ENCODE data around the gene MAP1S. TPM values are rescaled to one million over a fixed set of nuclear protein-coding genes. Genes with fewer than 3 reads are reported as not detected.

Gene MAP1S
- total RNA-seq, 4 donors from 2014 or later: 17.9 to 35.5 (median 27.9) TPM

DNA sequence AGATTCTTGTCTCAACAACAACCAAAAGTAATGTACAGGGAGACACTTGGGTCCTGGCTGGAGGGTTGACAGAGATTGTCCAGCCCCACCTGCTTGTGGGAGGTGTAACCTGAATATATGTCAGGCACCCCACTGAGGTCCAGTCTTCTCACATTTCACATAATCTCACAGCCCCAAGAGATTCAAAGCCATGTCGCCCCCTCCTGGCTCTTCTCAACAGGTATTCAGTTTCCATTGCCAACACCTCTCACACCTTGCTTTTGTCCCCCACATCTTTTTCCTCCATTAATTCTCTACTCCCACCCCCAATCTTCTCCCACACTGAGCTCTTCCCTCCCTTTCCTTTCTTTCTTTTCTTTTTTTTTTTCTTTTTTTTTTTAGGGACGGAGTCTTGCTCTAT is 42.3 kb upstream of the MAP1S start:
- DNase-seq: no peak
- no peaks in the 10 kb centered on the region for H3K27me3 ChIP-seq
- H3K4me3 ChIP-seq (replicated peaks in 1 of 3): no peak overlapping the region
- WGBS, 2 donors: 65 to 71% methylated on average over 2 of the region's 2 CpGs
- no peak overlapping the region for H3K27ac ChIP-seq
- intact Hi-C loops (cut with DNase I): no loop called here
- TF ChIP-seq, protein P1, sequence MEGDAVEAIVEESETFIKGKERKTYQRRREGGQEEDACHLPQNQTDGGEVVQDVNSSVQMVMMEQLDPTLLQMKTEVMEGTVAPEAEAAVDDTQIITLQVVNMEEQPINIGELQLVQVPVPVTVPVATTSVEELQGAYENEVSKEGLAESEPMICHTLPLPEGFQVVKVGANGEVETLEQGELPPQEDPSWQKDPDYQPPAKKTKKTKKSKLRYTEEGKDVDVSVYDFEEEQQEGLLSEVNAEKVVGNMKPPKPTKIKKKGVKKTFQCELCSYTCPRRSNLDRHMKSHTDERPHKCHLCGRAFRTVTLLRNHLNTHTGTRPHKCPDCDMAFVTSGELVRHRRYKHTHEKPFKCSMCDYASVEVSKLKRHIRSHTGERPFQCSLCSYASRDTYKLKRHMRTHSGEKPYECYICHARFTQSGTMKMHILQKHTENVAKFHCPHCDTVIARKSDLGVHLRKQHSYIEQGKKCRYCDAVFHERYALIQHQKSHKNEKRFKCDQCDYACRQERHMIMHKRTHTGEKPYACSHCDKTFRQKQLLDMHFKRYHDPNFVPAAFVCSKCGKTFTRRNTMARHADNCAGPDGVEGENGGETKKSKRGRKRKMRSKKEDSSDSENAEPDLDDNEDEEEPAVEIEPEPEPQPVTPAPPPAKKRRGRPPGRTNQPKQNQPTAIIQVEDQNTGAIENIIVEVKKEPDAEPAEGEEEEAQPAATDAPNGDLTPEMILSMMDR (IDR thresholded peaks at IDR 0.05): no peak
- no peak for TF ChIP-seq POLR2A (IDR thresholded peaks at IDR 0.05)
- H3K9me3 ChIP-seq: no peaks in the 10 kb centered on the region
- no peaks in the 10 kb centered on the region for H3K36me3 ChIP-seq
- peaks cover 0 to 9% of the 10 kb centered on the region in 2 donors for H3K4me1 ChIP-seq

- no peak overlapping the region for H3K27ac ChIP-seq
- no peaks in the 10 kb centered on the region for H3K27me3 ChIP-seq
- intact Hi-C loops (cut with DNase I): no loop called here
- 79 to 86% methylated on average over 4 of the region's 4 CpGs for WGBS, 2 donors
- no peak overlapping the region for H3K4me3 ChIP-seq (replicated peaks in 1 of 3)
- no peak for DNase-seq
- no peak for TF ChIP-seq POLR2A (IDR thresholded peaks at IDR 0.05)
- TF ChIP-seq, protein P1 (IDR thresholded peaks at IDR 0.05): no peak
- no peaks in the 10 kb centered on the region for H3K9me3 ChIP-seq
- H3K4me1 ChIP-seq: peaks cover 0 to 9% of the 10 kb centered on the region in 2 donors
- H3K36me3 ChIP-seq: no peaks in the 10 kb centered on the region
Observed at GRCh38 chr19:17678836-17679235, 40.4 kb upstream of the MAP1S start.

DNA sequence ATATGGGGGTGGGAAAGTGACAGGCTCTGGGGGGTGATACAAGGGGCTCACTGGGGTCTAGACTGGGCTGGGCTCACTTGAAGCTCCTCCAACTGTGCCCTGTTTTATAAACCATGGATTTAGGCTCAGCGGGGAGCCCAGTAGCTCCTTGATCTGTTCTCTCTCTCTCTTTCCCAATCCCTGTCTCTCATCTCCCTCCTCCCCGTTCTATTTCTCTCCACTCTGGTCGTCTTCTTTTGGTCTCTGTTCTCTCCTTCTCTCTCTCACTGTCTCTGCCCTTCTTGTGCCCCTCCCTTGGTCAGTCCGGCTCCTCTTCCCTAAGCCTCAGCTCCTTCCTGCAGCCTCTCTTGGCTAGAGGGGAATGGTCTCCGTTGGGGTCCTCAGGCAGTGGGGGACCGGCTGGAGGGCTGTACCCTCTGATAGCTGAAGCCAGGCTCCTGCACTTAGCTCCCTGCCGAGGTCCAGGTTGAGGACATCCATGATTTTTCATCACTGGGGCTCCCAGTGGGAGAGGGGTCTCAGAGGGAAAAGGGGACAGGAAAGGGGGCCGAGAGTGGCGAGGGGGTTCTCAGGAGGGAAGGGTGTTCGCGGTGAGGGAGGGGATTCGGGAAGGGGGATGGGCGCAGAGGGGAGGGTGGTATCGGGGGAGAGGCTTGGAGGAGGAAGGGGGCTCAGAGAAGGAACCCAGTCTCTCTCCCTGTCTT is 39.6 kb upstream of the MAP1S start:
- H3K4me3 ChIP-seq (replicated peaks in 1 of 3): no peak overlapping the region
- peaks cover 0 to 9% of the 10 kb centered on the region in 2 donors for H3K4me1 ChIP-seq
- intact Hi-C loops (cut with DNase I): no loop called here
- TF ChIP-seq, protein P1 (IDR thresholded peaks at IDR 0.05): no peak
- no peak for TF ChIP-seq POLR2A (IDR thresholded peaks at IDR 0.05)
- no peak for DNase-seq
- no peaks in the 10 kb centered on the region for H3K36me3 ChIP-seq
- H3K27ac ChIP-seq: no peak overlapping the region
- H3K27me3 ChIP-seq: no peaks in the 10 kb centered on the region
- WGBS, 2 donors: 7% methylated on average over 14 of the region's 14 CpGs
- H3K9me3 ChIP-seq: no peaks in the 10 kb centered on the region

- no peak overlapping the region for H3K27ac ChIP-seq
Observed at GRCh38 chr19:17680230-17680722, 39.0 kb upstream of the MAP1S start.

More at GRCh38 chr19:17680230-17680722, 39.0 kb upstream of the MAP1S start:
- intact Hi-C loops (cut with DNase I): no loop called here
- peaks cover 0 to 9% of the 10 kb centered on the region in 2 donors for H3K4me1 ChIP-seq
- H3K27me3 ChIP-seq: no peaks in the 10 kb centered on the region
- no peaks in the 10 kb centered on the region for H3K9me3 ChIP-seq
- TF ChIP-seq POLR2A (IDR thresholded peaks at IDR 0.05): no peak
- TF ChIP-seq, protein P1 (IDR thresholded peaks at IDR 0.05): no peak
- peak; percentile 35 to 41 for DNase-seq
- H3K36me3 ChIP-seq: no peaks in the 10 kb centered on the region
- WGBS, 2 donors: 3 to 19% methylated on average over 9 to 37 of the region's 38 CpGs
- H3K4me3 ChIP-seq (replicated peaks in 1 of 3): no peak overlapping the region

Measured in thyroid gland (tissue), 4 donors.